IPS-NIHi7 (cell line): ENCODE measurements around the gene TENM3.
"Not testable (repeated sequence)": the region's sequence is repeated elsewhere in the genome, so short reads cannot be mapped to it uniquely, and the experiment has no call there.

Experiments used
- DNase-seq: peaks from one replicate; pipeline ENCODE4 v3.0.0; 2012; ENCODE audit warnings: mixed read lengths; ENCODE audit errors: extremely low spot score

The TENM3 gene

DNA sequence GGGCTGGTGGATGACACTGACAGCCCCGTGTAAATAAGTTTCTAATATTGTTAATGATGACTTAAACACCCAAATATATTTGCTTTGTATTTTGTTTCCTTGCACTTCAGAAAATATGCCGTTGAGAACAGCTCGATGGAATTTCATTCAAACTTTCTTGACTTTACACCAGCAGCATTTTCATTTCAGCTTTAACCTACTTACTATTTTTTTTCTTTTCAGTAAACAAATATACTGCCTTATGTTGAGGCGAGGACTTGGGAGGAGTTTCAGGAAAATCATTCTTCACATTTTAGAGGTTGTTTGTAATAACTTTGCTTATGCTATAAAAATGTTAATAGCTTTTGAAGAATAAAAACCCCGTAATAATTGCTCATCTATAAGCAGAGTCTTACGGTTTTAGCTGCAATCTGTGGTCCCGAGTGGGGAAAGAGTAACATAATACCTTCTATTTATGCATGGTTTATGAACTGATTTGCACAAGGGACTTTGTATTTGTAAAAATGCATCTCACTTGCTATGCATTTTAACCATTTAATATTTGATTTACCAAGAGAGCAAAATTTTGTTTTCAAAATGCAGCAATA lies 14.1 kb upstream of the TENM3 start:
- no peak for DNase-seq

DNA sequence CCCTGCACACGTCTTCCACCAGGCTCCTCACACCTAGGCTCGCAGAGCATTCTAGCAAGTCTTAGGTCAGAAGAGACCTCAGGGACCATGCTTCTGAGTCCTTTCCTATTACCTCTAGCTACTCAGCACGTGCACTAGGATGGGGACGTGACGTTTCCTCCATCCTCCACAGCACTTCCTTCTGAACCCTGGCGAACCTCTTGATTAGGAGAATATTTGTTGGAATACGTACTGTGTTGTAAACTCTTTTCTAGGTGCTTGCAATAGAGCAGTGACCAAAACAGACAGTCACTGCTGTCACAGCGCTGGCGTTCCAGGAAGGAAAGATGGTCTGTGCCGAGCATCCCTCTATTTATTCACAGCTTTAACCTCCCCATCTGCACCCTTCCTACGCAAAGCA lies 12.9 kb upstream of the TENM3 start:
- DNase-seq: no peak

GRCh38 chr4:182231080-182231479 lies 12.1 kb upstream of the TENM3 start:
- no peak for DNase-seq

GRCh38 chr4:182231496-182231895 lies 11.7 kb upstream of the TENM3 start:
- DNase-seq: no peak

GRCh38 chr4:182233310-182234090 lies 9.7 kb upstream of the TENM3 start:
- DNase-seq: no peak

DNA sequence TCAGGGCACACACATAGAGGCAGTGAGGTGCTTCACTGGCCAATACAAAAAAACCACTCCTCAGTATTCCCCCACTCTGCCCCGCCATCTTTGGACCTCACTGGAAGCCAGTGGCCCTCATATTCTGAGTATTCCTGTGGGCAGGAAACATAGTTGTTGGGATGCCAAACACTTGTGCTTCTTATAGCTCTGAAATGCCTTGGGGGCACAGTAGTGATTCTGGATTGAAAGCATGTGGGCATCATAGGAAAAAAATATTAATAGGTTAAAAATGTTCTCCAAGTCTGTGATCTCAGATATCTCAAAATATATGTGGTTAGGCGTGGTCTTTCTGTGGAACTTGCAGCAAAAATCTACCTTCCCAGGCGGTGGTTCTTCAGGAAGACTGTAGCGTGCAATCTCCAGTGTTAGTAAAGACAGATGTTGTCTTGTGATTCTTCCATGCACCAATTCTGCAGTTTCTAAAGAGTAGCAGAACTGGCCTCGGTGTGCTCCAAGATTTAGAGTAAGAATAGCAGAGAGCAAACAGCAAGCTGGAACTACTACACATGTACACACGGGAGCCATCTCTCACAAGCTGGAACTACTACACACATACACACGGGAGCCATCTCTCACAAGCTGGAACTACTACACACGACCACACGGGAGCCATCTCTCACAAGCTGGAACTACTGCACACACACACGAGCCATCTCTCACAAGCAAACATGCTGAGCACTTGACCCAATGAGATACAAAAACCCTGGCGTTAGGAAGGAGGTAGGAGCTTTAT lies 8.0 kb upstream of the TENM3 start:
- DNase-seq: no peak

- no peak for DNase-seq
These were observed 7.0 kb upstream of the TENM3 start for GRCh38 chr4:182236186-182236585.

DNA sequence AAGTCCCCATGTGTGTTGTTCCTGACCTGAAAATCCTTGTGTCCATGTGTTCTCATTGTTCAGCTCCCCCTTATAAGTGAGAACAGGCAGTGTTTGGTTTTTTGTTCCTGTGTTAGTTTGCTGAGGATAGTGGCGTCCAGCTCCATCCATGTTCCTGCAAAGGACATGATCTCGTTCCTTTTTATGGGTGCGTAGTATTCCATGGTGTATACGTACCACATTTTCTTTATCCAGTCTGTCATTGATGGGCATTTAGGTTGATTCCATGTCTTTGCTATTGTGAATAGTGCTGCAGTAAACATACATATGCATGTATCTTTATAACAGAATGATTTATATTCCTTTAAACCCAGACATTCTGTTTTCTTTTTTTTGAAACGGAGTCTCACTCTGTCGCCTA lies 6.2 kb upstream of the TENM3 start:
- not testable (repeated sequence) for DNase-seq

DNA sequence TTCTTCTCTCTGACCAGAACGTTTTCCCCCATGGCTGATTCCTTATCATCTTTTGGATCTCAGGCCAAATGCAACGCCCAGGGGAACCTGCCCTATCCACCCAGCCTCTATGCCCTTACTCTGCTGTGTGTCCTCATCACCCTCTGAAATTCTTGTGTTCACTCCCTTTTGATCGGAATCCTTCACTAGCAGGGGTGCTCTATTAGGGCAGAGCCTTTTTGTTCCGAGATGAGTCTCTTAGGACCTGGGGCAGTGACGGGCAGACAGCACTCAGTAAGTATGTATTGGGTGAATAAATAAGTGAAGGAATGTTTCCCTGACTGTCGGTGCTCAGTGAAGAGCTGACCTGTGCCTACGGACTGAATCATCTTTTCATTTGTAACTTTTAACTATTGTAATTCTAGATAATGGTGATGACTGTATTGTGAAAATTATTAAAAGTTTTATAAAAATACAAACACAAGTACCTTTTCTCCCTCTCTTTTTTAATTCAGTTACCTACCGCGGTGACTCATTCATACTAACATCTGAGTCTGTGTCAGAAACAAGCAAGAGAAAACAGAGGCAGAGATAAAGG lies 4.8 kb upstream of the TENM3 start:
- no peak for DNase-seq

- DNase-seq: no peak
These were observed 2.8 kb upstream of the TENM3 start for GRCh38 chr4:182240161-182241130.

- not testable (repeated sequence) for DNase-seq
These were observed 942 bp upstream of the TENM3 start for GRCh38 chr4:182242260-182242659.

GRCh38 chr4:182242787-182243186 lies 415 bp upstream of the TENM3 start:
- no peak for DNase-seq

DNA sequence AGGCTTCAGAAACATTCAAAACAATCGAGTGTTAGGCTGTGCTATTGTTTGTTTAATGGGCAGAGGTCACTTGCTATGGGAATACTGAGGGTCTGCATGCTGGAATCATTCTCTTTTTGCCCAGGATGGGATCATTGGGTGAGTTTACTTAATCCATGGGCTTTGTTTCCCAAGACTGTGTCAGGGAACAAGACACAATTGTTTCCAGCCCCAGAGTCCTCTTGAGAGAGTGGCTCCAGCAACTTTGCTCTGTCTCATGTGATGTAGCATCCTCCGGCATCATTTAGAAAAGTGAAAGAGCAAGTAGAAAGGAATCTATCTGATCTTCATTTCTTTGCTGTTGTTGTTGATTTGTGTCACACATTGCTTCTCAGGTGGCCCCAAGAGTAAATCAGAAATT lies 1.8 kb downstream of the TENM3 start:
- DNase-seq: no peak

GRCh38 chr4:182245541-182246215 lies 2.5 kb downstream of the TENM3 start:
- no peak for DNase-seq

- no peak for DNase-seq
These were observed 3.4 kb downstream of the TENM3 start for GRCh38 chr4:182246401-182247205.

GRCh38 chr4:182248295-182248694 lies 5.1 kb downstream of the TENM3 start:
- no peak for DNase-seq

DNA sequence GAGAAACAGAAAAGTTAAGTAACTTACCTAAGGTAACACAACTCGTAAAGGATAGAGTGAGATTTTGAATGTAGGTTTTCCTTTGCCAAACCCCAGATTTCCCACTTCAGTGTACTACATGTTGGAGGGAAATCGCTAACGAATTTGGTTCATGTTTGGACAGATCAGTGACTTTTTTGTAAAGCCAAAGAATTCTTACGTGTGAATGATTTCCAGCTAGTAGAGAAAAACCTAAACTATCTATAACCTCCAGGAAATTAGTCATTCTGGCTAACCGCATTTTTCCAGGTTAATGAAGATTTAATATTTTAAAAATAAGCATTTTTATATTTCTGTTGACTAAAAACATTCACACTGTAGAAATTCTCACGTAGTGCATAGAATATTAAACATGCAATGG lies 7.2 kb downstream of the TENM3 start:
- no peak for DNase-seq

DNA sequence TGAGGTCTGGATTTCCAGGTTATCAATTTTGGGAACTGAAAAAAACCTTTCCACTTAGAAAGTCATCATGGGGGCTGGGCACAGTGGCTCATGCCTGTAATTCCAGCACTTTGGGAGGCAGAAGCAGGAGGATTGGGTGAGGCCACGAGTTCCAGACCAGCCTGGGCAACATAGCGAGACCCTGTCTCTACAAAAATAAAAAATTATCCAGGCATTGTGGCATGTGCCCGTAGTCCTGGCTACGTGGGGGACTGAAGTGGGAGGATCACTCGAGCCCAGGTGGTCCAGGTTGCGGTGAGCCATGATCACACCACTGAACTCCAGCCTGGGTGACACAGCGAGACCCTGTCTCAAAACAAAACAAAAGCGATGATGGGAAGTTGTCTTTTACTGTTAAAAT lies 7.9 kb downstream of the TENM3 start:
- no peak for DNase-seq

DNA sequence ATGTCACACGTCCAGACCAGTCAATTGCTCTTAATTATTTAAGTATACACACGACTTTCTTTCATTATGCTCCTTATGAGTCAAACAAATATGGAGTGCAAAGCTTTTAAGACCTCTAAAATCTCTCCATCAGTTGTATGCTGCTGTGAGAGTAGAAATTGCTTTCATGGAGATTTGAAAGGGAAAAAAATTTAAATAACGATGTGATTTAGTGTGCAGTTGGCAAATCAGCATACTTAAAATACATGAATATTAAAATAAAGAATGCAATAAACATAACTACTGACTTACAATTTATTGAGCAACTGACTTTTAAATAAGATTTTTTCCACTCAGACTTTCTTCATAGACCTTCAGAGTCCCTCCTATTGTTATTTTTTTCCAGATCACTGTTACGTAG lies 9.0 kb downstream of the TENM3 start:
- DNase-seq: no peak
